HepG2 (cell line): ENCODE data around the gene ZNF273. TPM values are rescaled to one million over a fixed set of nuclear protein-coding genes. Genes with fewer than 3 reads are reported as not detected.

Experiments
- ATAC-seq: fragments of 200-7000 bp; cut with Tn5 transposase; 3 replicates; pipeline ENCODE4 v1.9.1; 2020; ENCODE audit warnings: mild to moderate bottlenecking, moderate library complexity
- BruUV-seq: library from RNA; stranded (reverse); fragments of 400-500 nt; replicated peaks from 2 replicates; lab custom pipeline; 2021; lab: Mats Ljungman, UMichigan
- CTCF ChIA-PET: fragments of 300-600 bp; formaldehyde crosslinking; extraction: SDS; loops from one replicate; lab custom pipeline; 2021; ENCODE audit warnings: low total read pairs, inconsistent platforms, low intra/inter-chr PET ratio; lab: Yijun Ruan, JAX
- POLR2A ChIA-PET: fragments of 350-600 bp; sonication (Branson Sonifier 250); formaldehyde crosslinking; loops from one replicate; lab custom pipeline; 2020; ENCODE audit warnings: antibody characterized with exemption, inconsistent platforms; lab: Yijun Ruan, JAX
- DNase-seq: peaks from one replicate; pipeline ENCODE4 v3.0.0-alpha.2; 2015; ENCODE audit warnings: low spot score
- FAIRE-seq: peaks from 3 replicates; lab custom pipeline; 2011; peaks lifted over from hg19 to GRCh38; lab: Jason Lieb, UNC
- H2AFZ ChIP-seq: one replicate; pipeline ENCODE4 v1.6.1; 2011; ENCODE audit warnings: low read length, inconsistent platforms
- H3K27ac ChIP-seq: fragments of 300-600 bp; 3 replicates; pipeline ENCODE4 v1.8.0; 2011; ENCODE audit warnings: mixed run types, mild to moderate bottlenecking, mixed read lengths, low read length, inconsistent platforms; ENCODE audit not compliant: insufficient read depth; ENCODE audit errors: extremely low read length
- H3K27me3 ChIP-seq, 2 experiments: fragments of 200-600 bp in 1 of 2; 2 replicates in 1 of 2; 3 replicates in 1 of 2; pipeline versions ENCODE4 v1.6.0 to v1.8.0; 2011; ENCODE audit warnings: low read length in 2 of 2, mild to moderate bottlenecking in 2 of 2, moderate library complexity in 2 of 2, inconsistent platforms in 1 of 2; ENCODE audit not compliant: insufficient read depth in 2 of 2, control insufficient read depth in 1 of 2
- H3K36me3 ChIP-seq, 2 experiments: fragments of 200-600 bp in 1 of 2; replicated peaks in 1 of 2; 2 replicates in 1 of 2; 3 replicates in 1 of 2; pipeline versions ENCODE4 v1.5.1 to v1.8.0; 2011; ENCODE audit warnings: low read length in 2 of 2, inconsistent platforms in 1 of 2; ENCODE audit not compliant: insufficient read depth in 2 of 2, control insufficient read depth in 1 of 2
- H3K4me1 ChIP-seq: 2 replicates; pipeline ENCODE4 v1.5.1; 2012; ENCODE audit warnings: low read length, inconsistent platforms; ENCODE audit not compliant: insufficient read depth
- H3K4me2 ChIP-seq: 2 replicates; pipeline ENCODE4 v1.6.0; 2011; ENCODE audit warnings: low read depth, low read length, inconsistent platforms
- H3K4me3 ChIP-seq, 3 experiments: fragments of 200-600 bp in 1 of 3; sonication (generic), shearing (Covaris generic) in 1 of 3; replicated peaks in 1 of 3; 2 replicates each; pipeline ENCODE4 v1.5.1; 2011 to 2016; ENCODE audit warnings: low read length in 3 of 3, inconsistent platforms in 2 of 3, low read depth in 2 of 3, mild to moderate bottlenecking in 2 of 3, control low read depth in 1 of 3, mixed read lengths in 1 of 3; ENCODE audit not compliant: insufficient read depth in 1 of 3
- H3K79me2 ChIP-seq: one replicate; pipeline ENCODE4 v1.6.1; 2011; ENCODE audit warnings: low read length, inconsistent platforms; ENCODE audit not compliant: insufficient read depth
- H3K9ac ChIP-seq: 2 replicates; pipeline ENCODE4 v1.6.0; 2011; ENCODE audit warnings: mild to moderate bottlenecking, low read depth, low read length, inconsistent platforms; ENCODE audit not compliant: insufficient read depth
- H3K9me3 ChIP-seq: 2 replicates; pipeline ENCODE4 v1.5.1; 2012; ENCODE audit warnings: mild to moderate bottlenecking, low read length
- H4K20me1 ChIP-seq: 2 replicates; pipeline ENCODE4 v1.6.0; 2011; ENCODE audit warnings: inconsistent platforms, mild to moderate bottlenecking, low read length, moderate library complexity; ENCODE audit not compliant: insufficient read depth
- FOXK2 ChIP-seq: fragments of 450-650 bp; IDR thresholded peaks from 2 replicates; pipeline ENCODE4 v1.6.1; 2016
- HNF4A ChIP-seq: sonication (generic); formaldehyde crosslinking; IDR thresholded peaks from 2 replicates; pipeline ENCODE4 v1.4.0; 2020; ENCODE audit warnings: missing genetic modification reagents
- IRF2 ChIP-seq: IDR thresholded peaks from 2 replicates; pipeline ENCODE4 v1.6.1; 2018; ENCODE audit warnings: missing genetic modification reagents, missing compliant biosample characterization
- JDP2 ChIP-seq: sonication (generic); formaldehyde crosslinking; IDR thresholded peaks from 2 replicates; pipeline ENCODE4 v1.8.1; 2022; ENCODE audit warnings: missing genetic modification reagents, borderline replicate concordance
- MXI1 ChIP-seq: IDR thresholded peaks from 3 replicates; pipeline ENCODE4 v1.6.1; 2012; ENCODE audit warnings: low read depth, low read length, inconsistent platforms, borderline replicate concordance
- PCBP2 ChIP-seq: fragments of 200-400 bp; formaldehyde crosslinking; optimal IDR thresholded peaks from 2 replicates; pipeline ENCODE3; 2018; ENCODE audit warnings: low read length, low read depth; ENCODE audit not compliant: poor library complexity, severe bottlenecking
- SMAD1 ChIP-seq: sonication (generic); formaldehyde crosslinking; IDR thresholded peaks from 2 replicates; pipeline ENCODE4 v1.4.0; 2020; ENCODE audit warnings: missing genetic modification reagents, low read depth, mild to moderate bottlenecking, borderline replicate concordance
- SP5 ChIP-seq: IDR thresholded peaks from 2 replicates; pipeline ENCODE4 v1.6.1; 2016; ENCODE audit warnings: low read depth, borderline replicate concordance
- SRSF1 ChIP-seq: fragments of 200-400 bp; formaldehyde crosslinking; optimal IDR thresholded peaks from 2 replicates; pipeline ENCODE3; 2017; ENCODE audit warnings: mild to moderate bottlenecking, low read depth, low read length, moderate library complexity
- SRSF4 ChIP-seq: fragments of 200-400 bp; formaldehyde crosslinking; IDR thresholded peaks from one replicate; pipeline ENCODE4 v1.6.1; 2018; ENCODE audit warnings: mild to moderate bottlenecking, low read depth, low read length, moderate library complexity; ENCODE audit not compliant: poor library complexity, severe bottlenecking
- ZFP36L1 ChIP-seq: sonication (generic); formaldehyde crosslinking; IDR thresholded peaks from 2 replicates; pipeline ENCODE4 v1.8.0; 2022; ENCODE audit warnings: mild to moderate bottlenecking, missing genetic modification reagents, moderate library complexity
- ZNF264 ChIP-seq: sonication (generic); formaldehyde crosslinking; IDR thresholded peaks from 2 replicates; pipeline ENCODE4 v1.4.0; 2020; ENCODE audit warnings: missing genetic modification reagents
- ZNF3 ChIP-seq: IDR thresholded peaks from 2 replicates; pipeline ENCODE4 v1.7.0; 2017; ENCODE audit warnings: inconsistent platforms
- ZNF598 ChIP-seq: sonication (generic); formaldehyde crosslinking; IDR thresholded peaks from 2 replicates; pipeline ENCODE4 v1.5.1; 2020; ENCODE audit warnings: mild to moderate bottlenecking, missing genetic modification reagents, borderline replicate concordance
- ZNF652 ChIP-seq: IDR thresholded peaks from 2 replicates; pipeline ENCODE4 v1.6.1; 2016; ENCODE audit warnings: low read depth, borderline replicate concordance
- ZNF850 ChIP-seq: sonication (generic); formaldehyde crosslinking; conservative IDR thresholded peaks from 2 replicates; pipeline ENCODE4 v1.9.0; 2021; ENCODE audit warnings: mild to moderate bottlenecking, missing genetic modification reagents
- WGBS: methylation state at CpG from one replicate; pipeline ENCODE4 v1.1.6; 2017; ENCODE audit warnings: low lambda C conversion rate; 5-methylcytosine and 5-hydroxymethylcytosine counted together
- in situ Hi-C: cut with HindIII; loops from 2 replicates; pipeline ENCODE4 v1.10.0; 2017; ENCODE audit warnings: low pct_unique_long_range_greater_than_20kb; ENCODE audit not compliant: extremely low pct_ligation_motif_present
- intact Hi-C: fragments of 100-400 bp; cut with micrococcal nuclease; formaldehyde crosslinking; loops from one replicate; pipeline ENCODE4 v1.10.0; 2022; ENCODE audit not compliant: unreplicated experiment
- polyA plus RNA-seq, 8 experiments: library from polyadenylated mRNA; depleted of rRNA in 3 of 8; stranded (reverse) in 7 of 8; unstranded in 1 of 8; fragments of >200 nt; fragmentation: Illumina TruSeq in 4 of 8; extraction: Trizol in 4 of 8; gene quantifications; 2 replicates each; pipeline versions ENCODE4 v1.2.1 to v1.2.3, GENCODE V29; 2011 to 2016; ENCODE audit warnings: low read depth in 4 of 8, missing spikeins in 1 of 8, mixed read lengths in 1 of 8; ENCODE audit not compliant: insufficient read depth in 1 of 8
- total RNA-seq, 5 experiments: library from RNA; depleted of rRNA; stranded (reverse); fragments of >200 nt; fragmentation: Illumina TruSeq; extraction: Trizol; gene quantifications; 2 replicates each; pipeline ENCODE4 v1.2.3, GENCODE V29; 2016; ENCODE audit warnings: low read depth in 1 of 5
- TF ChIP-seq, protein P1 (sequence below): sonication (generic); formaldehyde crosslinking; IDR thresholded peaks from 2 replicates; pipeline ENCODE4 v1.4.0; 2020; ENCODE audit warnings: mild to moderate bottlenecking, low read depth, missing genetic modification reagents
- TF ChIP-seq, protein P2 (sequence below): sonication (generic); formaldehyde crosslinking; IDR thresholded peaks from 2 replicates; pipeline ENCODE4 v1.4.0; 2020; ENCODE audit warnings: missing genetic modification reagents

Gene ZNF273
- total and polyA plus RNA-seq, 2 of the 13 experiments (the other 11 are each of a cell fraction or from before 2014, with no cell fraction given): 1.7 to 5.8 TPM

GRCh38 chr7:64876792-64877713 is 26.0 kb upstream of the ZNF273 start:
- ATAC-seq: no peak
- FAIRE-seq: no peak
- no peaks in the 10 kb centered on the region for H3K79me2 ChIP-seq
- TF ChIP-seq, protein P1, sequence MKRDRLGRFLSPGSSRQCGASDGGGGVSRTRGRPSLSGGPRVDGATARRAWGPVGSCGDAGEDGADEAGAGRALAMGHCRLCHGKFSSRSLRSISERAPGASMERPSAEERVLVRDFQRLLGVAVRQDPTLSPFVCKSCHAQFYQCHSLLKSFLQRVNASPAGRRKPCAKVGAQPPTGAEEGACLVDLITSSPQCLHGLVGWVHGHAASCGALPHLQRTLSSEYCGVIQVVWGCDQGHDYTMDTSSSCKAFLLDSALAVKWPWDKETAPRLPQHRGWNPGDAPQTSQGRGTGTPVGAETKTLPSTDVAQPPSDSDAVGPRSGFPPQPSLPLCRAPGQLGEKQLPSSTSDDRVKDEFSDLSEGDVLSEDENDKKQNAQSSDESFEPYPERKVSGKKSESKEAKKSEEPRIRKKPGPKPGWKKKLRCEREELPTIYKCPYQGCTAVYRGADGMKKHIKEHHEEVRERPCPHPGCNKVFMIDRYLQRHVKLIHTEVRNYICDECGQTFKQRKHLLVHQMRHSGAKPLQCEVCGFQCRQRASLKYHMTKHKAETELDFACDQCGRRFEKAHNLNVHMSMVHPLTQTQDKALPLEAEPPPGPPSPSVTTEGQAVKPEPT (CRISPR knock-in tag): no peak
- TF ChIP-seq ZNF264 (CRISPR knock-in tag): no peak
- no peak for TF ChIP-seq SMAD1 (CRISPR knock-in tag)
- no peak for TF ChIP-seq IRF2 (CRISPR knock-in tag)
- no peak for TF ChIP-seq FOXK2
- TF ChIP-seq SRSF4: no peak
- no peak for TF ChIP-seq PCBP2
- TF ChIP-seq HNF4A: no peak
- no peak for TF ChIP-seq ZNF850 (CRISPR knock-in tag)
- no peak for TF ChIP-seq ZNF598 (CRISPR knock-in tag)
- TF ChIP-seq SRSF1: no peak
- no peak for TF ChIP-seq ZNF652 (CRISPR knock-in tag)
- TF ChIP-seq, protein P2, sequence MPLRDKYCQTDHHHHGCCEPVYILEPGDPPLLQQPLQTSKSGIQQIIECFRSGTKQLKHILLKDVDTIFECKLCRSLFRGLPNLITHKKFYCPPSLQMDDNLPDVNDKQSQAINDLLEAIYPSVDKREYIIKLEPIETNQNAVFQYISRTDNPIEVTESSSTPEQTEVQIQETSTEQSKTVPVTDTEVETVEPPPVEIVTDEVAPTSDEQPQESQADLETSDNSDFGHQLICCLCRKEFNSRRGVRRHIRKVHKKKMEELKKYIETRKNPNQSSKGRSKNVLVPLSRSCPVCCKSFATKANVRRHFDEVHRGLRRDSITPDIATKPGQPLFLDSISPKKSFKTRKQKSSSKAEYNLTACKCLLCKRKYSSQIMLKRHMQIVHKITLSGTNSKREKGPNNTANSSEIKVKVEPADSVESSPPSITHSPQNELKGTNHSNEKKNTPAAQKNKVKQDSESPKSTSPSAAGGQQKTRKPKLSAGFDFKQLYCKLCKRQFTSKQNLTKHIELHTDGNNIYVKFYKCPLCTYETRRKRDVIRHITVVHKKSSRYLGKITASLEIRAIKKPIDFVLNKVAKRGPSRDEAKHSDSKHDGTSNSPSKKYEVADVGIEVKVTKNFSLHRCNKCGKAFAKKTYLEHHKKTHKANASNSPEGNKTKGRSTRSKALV (CRISPR knock-in tag): no peak
- no peak for TF ChIP-seq JDP2 (CRISPR knock-in tag)
- TF ChIP-seq MXI1: no peak
- no peak for TF ChIP-seq ZFP36L1 (CRISPR knock-in tag)
- TF ChIP-seq ZNF3: no peak
- TF ChIP-seq SP5 (CRISPR knock-in tag): no peak
- in situ Hi-C loops: no loop called here
- H3K27me3 ChIP-seq: peaks cover 6 to 94% of the 10 kb centered on the region in 2 experiments; a peak in 4 of 5 replicates
- no peak for DNase-seq
- intact Hi-C loops: no loop called here
- 26% methylated on average over 25 of the region's 39 CpGs for WGBS
- POLR2A ChIA-PET: no interaction called here
- H3K9me3 ChIP-seq: peaks cover 19% of the 10 kb centered on the region; the same call in 1 of the 2 replicates
- no TSS peak for BruUV-seq
- no peak overlapping the region for H3K4me3 ChIP-seq
- no peaks in the 10 kb centered on the region for H4K20me1 ChIP-seq
- no peaks in the 10 kb centered on the region for H3K36me3 ChIP-seq
- H2AFZ ChIP-seq: no peak overlapping the region
- H3K27ac ChIP-seq: no peak overlapping the region
- peaks cover 10% of the 10 kb centered on the region for H3K4me1 ChIP-seq
- CTCF ChIA-PET: no interaction called here
- no peak overlapping the region for H3K9ac ChIP-seq
- H3K4me2 ChIP-seq: no peak overlapping the region; the same call in 1 of the 2 replicates
